ENCODE data around the gene ZBTB21.

DNA sequence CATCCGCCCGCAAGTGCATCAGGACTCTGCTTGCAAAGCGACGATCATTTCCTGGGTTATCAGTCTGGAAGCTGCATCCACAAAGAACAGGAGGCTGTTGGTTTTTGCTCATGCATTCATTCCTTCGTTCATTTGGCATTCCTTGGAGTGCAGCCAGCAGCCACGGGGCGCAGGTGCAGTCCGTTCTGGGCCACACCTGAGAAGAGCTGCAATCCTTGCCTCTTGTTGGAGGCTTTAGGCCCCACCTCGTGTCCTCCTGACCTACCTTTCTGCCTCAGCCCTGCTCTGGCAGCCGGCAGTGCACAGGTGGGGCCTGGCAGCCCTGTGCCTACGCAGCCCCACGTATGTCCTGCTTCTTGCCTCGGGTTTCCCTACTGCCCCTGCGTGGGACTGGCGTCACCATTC is 36.7 kb downstream of the ZBTB21 start:
- TF ChIP-seq, protein P1, sequence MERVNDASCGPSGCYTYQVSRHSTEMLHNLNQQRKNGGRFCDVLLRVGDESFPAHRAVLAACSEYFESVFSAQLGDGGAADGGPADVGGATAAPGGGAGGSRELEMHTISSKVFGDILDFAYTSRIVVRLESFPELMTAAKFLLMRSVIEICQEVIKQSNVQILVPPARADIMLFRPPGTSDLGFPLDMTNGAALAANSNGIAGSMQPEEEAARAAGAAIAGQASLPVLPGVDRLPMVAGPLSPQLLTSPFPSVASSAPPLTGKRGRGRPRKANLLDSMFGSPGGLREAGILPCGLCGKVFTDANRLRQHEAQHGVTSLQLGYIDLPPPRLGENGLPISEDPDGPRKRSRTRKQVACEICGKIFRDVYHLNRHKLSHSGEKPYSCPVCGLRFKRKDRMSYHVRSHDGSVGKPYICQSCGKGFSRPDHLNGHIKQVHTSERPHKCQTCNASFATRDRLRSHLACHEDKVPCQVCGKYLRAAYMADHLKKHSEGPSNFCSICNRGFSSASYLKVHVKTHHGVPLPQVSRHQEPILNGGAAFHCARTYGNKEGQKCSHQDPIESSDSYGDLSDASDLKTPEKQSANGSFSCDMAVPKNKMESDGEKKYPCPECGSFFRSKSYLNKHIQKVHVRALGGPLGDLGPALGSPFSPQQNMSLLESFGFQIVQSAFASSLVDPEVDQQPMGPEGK (CRISPR knock-in tag; IDR thresholded peaks at IDR 0.05; ENCODE audit: borderline replicate concordance) = no peak
- TF ChIP-seq ZNF70 (CRISPR knock-in tag; IDR thresholded peaks at IDR 0.05) = no peak
- TF ChIP-seq ZFP3 (CRISPR knock-in tag; IDR thresholded peaks at IDR 0.05) = no peak
